GM13976 (cell line): ENCODE results near the gene PGBD1.

ENCODE experiments used
- DNase-seq: peaks from one replicate; pipeline ENCODE4 v3.0.0; 2012; ENCODE audit warnings: low spot score
- in situ Hi-C: fragments of 300-500 bp; cut with MboI; formaldehyde crosslinking; loops from one replicate; pipeline ENCODE4 v1.12.0; 2022; ENCODE audit warnings: low sequenced_read_pairs, mixed read lengths, inconsistent platforms; ENCODE audit not compliant: unreplicated experiment
- TF ChIP-seq, protein P1 (sequence below): IDR thresholded peaks from 2 replicates; pipeline ENCODE4 v1.5.1; 2012; ENCODE audit warnings: borderline replicate concordance, mild to moderate bottlenecking; ENCODE audit not compliant: insufficient read depth; ENCODE audit errors: extremely low read depth, missing control alignments, control extremely low read depth

The PGBD1 gene

DNA sequence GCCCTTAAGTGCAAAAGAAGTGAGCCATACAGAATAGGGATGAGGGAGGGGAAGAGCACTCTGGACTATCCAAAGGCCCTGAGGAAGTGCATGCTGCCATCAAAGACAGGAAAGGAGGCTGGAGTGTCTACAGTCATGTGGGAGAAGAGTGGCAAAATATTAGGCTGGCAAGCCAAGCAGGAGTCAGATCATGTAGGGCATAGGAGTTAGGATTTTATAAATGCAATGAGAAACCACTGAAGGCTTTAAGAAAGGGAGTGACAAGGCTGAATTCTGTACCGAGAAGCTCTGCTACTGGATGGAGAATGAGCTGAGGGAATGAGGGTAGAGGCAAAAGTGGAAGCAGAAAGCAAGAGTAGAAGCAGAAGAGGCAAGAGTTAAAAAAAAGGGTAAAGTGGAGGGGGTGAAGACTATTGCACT lies 52.2 kb downstream of the PGBD1 start:
- TF ChIP-seq, protein P1, sequence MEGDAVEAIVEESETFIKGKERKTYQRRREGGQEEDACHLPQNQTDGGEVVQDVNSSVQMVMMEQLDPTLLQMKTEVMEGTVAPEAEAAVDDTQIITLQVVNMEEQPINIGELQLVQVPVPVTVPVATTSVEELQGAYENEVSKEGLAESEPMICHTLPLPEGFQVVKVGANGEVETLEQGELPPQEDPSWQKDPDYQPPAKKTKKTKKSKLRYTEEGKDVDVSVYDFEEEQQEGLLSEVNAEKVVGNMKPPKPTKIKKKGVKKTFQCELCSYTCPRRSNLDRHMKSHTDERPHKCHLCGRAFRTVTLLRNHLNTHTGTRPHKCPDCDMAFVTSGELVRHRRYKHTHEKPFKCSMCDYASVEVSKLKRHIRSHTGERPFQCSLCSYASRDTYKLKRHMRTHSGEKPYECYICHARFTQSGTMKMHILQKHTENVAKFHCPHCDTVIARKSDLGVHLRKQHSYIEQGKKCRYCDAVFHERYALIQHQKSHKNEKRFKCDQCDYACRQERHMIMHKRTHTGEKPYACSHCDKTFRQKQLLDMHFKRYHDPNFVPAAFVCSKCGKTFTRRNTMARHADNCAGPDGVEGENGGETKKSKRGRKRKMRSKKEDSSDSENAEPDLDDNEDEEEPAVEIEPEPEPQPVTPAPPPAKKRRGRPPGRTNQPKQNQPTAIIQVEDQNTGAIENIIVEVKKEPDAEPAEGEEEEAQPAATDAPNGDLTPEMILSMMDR, result no peak
- DNase-seq, result no peak
- in situ Hi-C loops, result no loop called here

DNA sequence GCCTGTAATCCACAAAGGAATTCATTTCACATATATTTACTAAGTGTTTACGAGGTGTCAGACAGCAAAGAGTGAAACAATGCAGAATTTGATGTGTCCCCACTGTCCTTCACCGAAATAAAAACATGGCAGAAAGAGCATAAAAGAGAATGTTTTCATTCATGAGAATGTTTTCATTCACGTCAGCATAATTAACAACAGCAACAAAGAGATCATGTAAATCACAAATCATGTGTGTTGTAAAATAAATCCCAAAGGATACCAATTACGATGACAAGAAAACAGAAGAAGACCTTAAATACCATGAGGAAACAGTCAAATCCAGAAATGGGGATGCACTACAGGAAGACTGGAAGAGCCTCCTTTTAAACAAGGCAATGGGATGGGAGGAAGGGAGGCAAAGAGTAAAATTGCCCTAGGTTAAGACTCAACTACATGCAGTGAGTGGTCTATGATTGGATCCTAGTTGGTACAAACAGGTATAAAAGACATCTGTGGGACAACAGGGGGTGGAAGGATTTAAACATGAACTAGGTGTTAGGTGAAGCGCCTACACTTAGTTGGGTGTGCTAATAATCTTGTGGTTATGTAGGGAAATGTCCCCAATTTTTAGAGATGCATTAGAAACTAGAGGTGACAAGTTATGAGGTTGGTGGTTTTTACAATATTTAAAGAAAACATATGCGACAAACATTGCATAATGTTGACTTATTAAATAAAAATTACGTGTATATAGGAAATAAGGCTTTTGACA lies 53.1 kb downstream of the PGBD1 start:
- in situ Hi-C loops, result no loop called here
- DNase-seq, result no peak
- TF ChIP-seq, protein P1, result no peak

GRCh38 chr6:28335040-28335563 lies 53.7 kb downstream of the PGBD1 start:
- no peak for DNase-seq
- in situ Hi-C loops, result no loop called here
- TF ChIP-seq, protein P1, result no peak

DNA sequence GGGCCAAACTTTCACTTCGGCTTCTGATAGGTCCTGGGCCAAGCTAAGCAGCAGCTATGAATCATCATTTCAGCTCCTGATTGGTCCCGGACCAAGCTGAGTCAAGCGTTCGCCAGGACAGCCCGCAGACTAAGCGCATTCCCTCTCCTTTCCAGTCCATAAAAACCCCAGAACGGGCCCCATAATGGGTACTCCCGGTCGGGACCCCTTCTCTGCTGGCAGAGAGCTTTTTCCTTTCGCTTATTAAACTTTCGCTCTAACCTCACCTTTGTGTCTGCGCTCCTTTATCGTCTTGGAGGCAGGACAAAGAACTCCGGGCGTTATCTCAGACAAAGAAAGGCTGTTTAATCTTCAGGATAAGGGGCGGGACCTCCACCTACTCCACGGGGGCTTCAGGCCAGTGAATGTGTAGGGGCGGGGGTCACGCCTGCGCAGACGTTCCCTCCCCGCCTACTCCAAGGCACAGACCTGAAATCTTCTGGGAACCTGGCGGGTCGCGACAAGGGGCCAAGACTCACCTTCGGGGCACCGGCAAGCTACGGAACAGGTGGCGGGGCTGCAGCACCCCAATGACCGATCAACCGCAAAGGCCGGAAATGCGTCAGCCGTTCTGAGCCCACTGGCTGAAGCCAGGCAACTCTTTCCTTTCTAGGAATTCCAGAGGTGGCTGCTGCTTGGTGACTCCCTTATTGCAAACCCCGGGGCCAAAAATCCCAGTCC lies 54.4 kb downstream of the PGBD1 start, which contains the start of gene ZSCAN31:
Gene ZSCAN31, minus strand, starts transcription at position 585 of the 720 bp plus-strand sequence. CDS start 6,465 bp downstream, outside the sequence.
- in situ Hi-C loops, result no loop called here
- DNase-seq, result peak; percentile 78
- TF ChIP-seq, protein P1, result no peak

GRCh38 chr6:28336284-28337120 lies 55.1 kb downstream of the PGBD1 start:
- TF ChIP-seq, protein P1, result no peak
- in situ Hi-C loops, result no loop called here
- DNase-seq, result peak; percentile 40

- no peak for DNase-seq
- in situ Hi-C loops, result no loop called here
- TF ChIP-seq, protein P1, result no peak
Measured at GRCh38 chr6:28337121-28337520, 55.7 kb downstream of the PGBD1 start.
